B cell (primary cell): ENCODE measurements around the gene AKAP6. TPM values are rescaled to one million over a fixed set of nuclear protein-coding genes. Genes with fewer than 3 reads are reported as not detected.

Experiments
- ATAC-seq: fragments of 200-7000 bp; cut with Tn5 transposase; one replicate; pipeline ENCODE4 v1.10.0; 2021; ENCODE audit warnings: low read depth, mild to moderate bottlenecking, moderate number of reproducible peaks, moderate library complexity
- CTCF ChIA-PET: fragments of 350-600 bp; sonication (Branson Sonifier 250); formaldehyde crosslinking; loops from one replicate; lab custom pipeline; 2021; ENCODE audit warnings: antibody characterized with exemption, inconsistent platforms; lab: Charles Lee
- POLR2A ChIA-PET: fragments of 350-600 bp; sonication (Branson Sonifier 250); formaldehyde crosslinking; loops from one replicate; lab custom pipeline; 2021; ENCODE audit warnings: antibody characterized with exemption; lab: Charles Lee
- DNase-seq: peaks from one replicate; pipeline ENCODE4 v3.0.0; 2013
- H2AFZ ChIP-seq: 2 replicates; pipeline ENCODE4 v1.6.1; 2012; ENCODE audit warnings: mild to moderate bottlenecking, low read depth, low read length; ENCODE audit not compliant: insufficient read depth, poor library complexity, severe bottlenecking
- H3K27ac ChIP-seq, 2 donors: 1 replicate in 1 of 2; 2 replicates in 1 of 2; pipeline ENCODE4 v1.5.1; 2012 to 2013; ENCODE audit warnings: low read length in 2 of 2, mild to moderate bottlenecking in 2 of 2, moderate library complexity in 1 of 2
- H3K27me3 ChIP-seq, 4 experiments: fragments of 200-600 bp in 1 of 4; sonication (generic) in 1 of 4; replicated peaks in 1 of 4; 1 replicate in 2 of 4; 2 replicates in 2 of 4; pipeline versions ENCODE4 v1.6.1 to v1.7.0; 2013 to 2016; ENCODE audit warnings: low read length in 3 of 4, mild to moderate bottlenecking in 2 of 4, mixed read lengths in 1 of 4, moderate library complexity in 1 of 4; ENCODE audit not compliant: insufficient read depth in 4 of 4, control insufficient read depth in 3 of 4; ENCODE audit errors: control extremely low read depth in 1 of 4
- H3K36me3 ChIP-seq, 2 experiments: replicated peaks in 1 of 2; 1 replicate in 1 of 2; 2 replicates in 1 of 2; pipeline versions ENCODE4 v1.6.1 to v1.7.1; 2013; ENCODE audit warnings: low read length in 1 of 2; ENCODE audit not compliant: insufficient read depth in 2 of 2, control insufficient read depth in 1 of 2; ENCODE audit errors: control extremely low read depth in 1 of 2, extremely low read depth in 1 of 2
- H3K4me1 ChIP-seq, 2 donors: fragments of 200-600 bp in 1 of 2; sonication (generic) in 1 of 2; 1 replicate in 1 of 2; 2 replicates in 1 of 2; pipeline versions ENCODE4 v1.5.1 to v1.6.1; 2013 to 2017; ENCODE audit warnings: low read length in 2 of 2; ENCODE audit not compliant: control insufficient read depth in 2 of 2, insufficient read depth in 2 of 2
- H3K4me2 ChIP-seq: replicated peaks from 2 replicates; pipeline ENCODE3; 2012; ENCODE audit warnings: mild to moderate bottlenecking, low read depth, low read length; ENCODE audit not compliant: poor library complexity, severe bottlenecking
- H3K4me3 ChIP-seq, 5 experiments: fragments of 200-600 bp in 1 of 5; sonication (generic) in 1 of 5; 1 replicate in 3 of 5; 2 replicates in 2 of 5; pipeline versions ENCODE4 v1.5.1 to v1.7.0; 2011 to 2016; ENCODE audit warnings: low read length in 4 of 5, mild to moderate bottlenecking in 4 of 5, low read depth in 2 of 5, control low read depth in 1 of 5, moderate library complexity in 1 of 5; ENCODE audit not compliant: insufficient read depth in 1 of 5; ENCODE audit errors: control extremely low read depth in 1 of 5, extremely low read depth in 1 of 5
- H3K79me2 ChIP-seq: fragments of 200-600 bp; sonication (generic); one replicate; pipeline ENCODE4 v1.6.0; 2016; ENCODE audit warnings: low read length; ENCODE audit not compliant: control insufficient read depth, insufficient read depth
- H3K9ac ChIP-seq: fragments of 200-600 bp; sonication (generic); 2 replicates; pipeline ENCODE4 v1.6.1; 2017; ENCODE audit warnings: mild to moderate bottlenecking, low read length, moderate library complexity
- H3K9me3 ChIP-seq, 3 donors: one replicate each; pipeline versions ENCODE4 v1.6.1 to v1.7.1; 2013; ENCODE audit warnings: low read length in 2 of 3; ENCODE audit not compliant: control insufficient read depth in 2 of 3, insufficient read depth in 1 of 3; ENCODE audit errors: control extremely low read depth in 1 of 3
- H4K20me1 ChIP-seq: 2 replicates; pipeline ENCODE4 v1.6.0; 2012; ENCODE audit warnings: mild to moderate bottlenecking, low read length; ENCODE audit not compliant: insufficient read depth, control insufficient read depth, poor library complexity, severe bottlenecking
- H3K27ac Mint-ChIP-seq: one replicate; pipeline ENCODE4 v1.8.0; 2021; ENCODE audit warnings: mixed read lengths
- H3K27me3 Mint-ChIP-seq: one replicate; pipeline ENCODE4 v1.8.0; 2021; ENCODE audit warnings: mixed read lengths
- H3K4me1 Mint-ChIP-seq: one replicate; pipeline ENCODE4 v1.8.0; 2021; ENCODE audit warnings: mixed read lengths
- H3K4me3 Mint-ChIP-seq: one replicate; pipeline ENCODE4 v1.8.0; 2021; ENCODE audit warnings: mixed read lengths
- H3K9me3 Mint-ChIP-seq: one replicate; pipeline ENCODE4 v1.8.0; 2022; ENCODE audit warnings: mixed read lengths; ENCODE audit not compliant: insufficient read depth
- CTCF ChIP-seq: fragments of 200-600 bp; IDR thresholded peaks from one replicate; pipeline ENCODE4 v1.8.0; 2022; ENCODE audit warnings: antibody characterized with exemption, mild to moderate bottlenecking
- EZH2 ChIP-seq: IDR thresholded peaks from 2 replicates; pipeline ENCODE4 v1.6.1; 2012; ENCODE audit warnings: borderline replicate concordance, low read depth, mild to moderate bottlenecking, moderate library complexity, low read length; ENCODE audit not compliant: insufficient read depth, poor library complexity, severe bottlenecking
- WGBS: methylation state at CpG from one replicate; pipeline ENCODE4 v1.1.5; 2013; ENCODE audit warnings: missing lambda C conversion rate; ENCODE audit not compliant: insufficient coverage; 5-methylcytosine and 5-hydroxymethylcytosine counted together
- intact Hi-C: fragments of 100-400 bp; cut with micrococcal nuclease; formaldehyde crosslinking; loops from one replicate; pipeline ENCODE4 v1.10.0; 2022
- polyA plus RNA-seq: library from polyadenylated mRNA; depleted of rRNA; stranded (reverse); fragments of >200 nt; gene quantifications from 2 replicates; pipeline ENCODE4 v1.2.3, GENCODE V29; 2012
- total RNA-seq, 2 donors: library from RNA; stranded (reverse); fragments of 120-200 nt in 1 of 2; gene quantifications; 1 replicate in 1 of 2; 2 replicates in 1 of 2; pipeline versions ENCODE4 v1.2.3 to v1.2.4, GENCODE V29; 2013 to 2022

AKAP6 gene
- total and polyA plus RNA-seq, 2 donors (not counting 1 experiment from before 2014, with no cell fraction given), result 1.4 to 2.8 TPM

DNA sequence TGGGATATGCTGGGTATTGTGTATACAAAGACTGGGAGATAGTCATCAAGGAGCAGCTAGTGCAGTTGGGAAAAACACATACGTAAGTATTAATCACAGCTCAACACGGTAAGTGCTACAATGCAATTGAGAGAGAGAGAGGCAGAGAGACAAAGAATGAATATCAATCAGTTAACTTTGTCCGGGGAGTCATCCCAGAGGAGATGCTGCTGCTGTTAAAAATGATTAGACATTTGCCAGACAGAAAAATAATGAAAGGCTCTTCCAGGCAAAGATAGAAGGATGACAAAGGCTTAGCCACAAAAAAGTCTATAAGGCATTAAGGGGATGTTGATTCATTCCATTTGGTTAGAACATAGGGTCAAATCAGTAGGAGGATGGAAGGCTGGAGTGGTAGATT, 45.1 kb downstream of the AKAP6 start:
- H3K9me3 Mint-ChIP-seq, result no peaks in the 10 kb centered on the region
- POLR2A ChIA-PET, result no interaction called here
- peaks cover 8% of the 10 kb centered on the region for H3K27me3 Mint-ChIP-seq
- no peaks in the 10 kb centered on the region for H3K9me3 ChIP-seq
- intact Hi-C loops, result no loop called here
- DNase-seq (no peak), ATAC-seq (no peak)
- H3K4me3 ChIP-seq, result no peak overlapping the region
- no peak overlapping the region for H3K4me2 ChIP-seq
- TF ChIP-seq CTCF, result no peak
- no peak for TF ChIP-seq EZH2
- no peak overlapping the region for H3K27ac Mint-ChIP-seq
- no peak overlapping the region for H3K4me3 Mint-ChIP-seq
- H3K36me3 ChIP-seq, result no peaks in the 10 kb centered on the region
- H3K79me2 ChIP-seq, result no peaks in the 10 kb centered on the region
- H3K27me3 ChIP-seq, result no peaks in the 10 kb centered on the region
- H2AFZ ChIP-seq, result no peak overlapping the region
- no peak overlapping the region for H3K9ac ChIP-seq
- no peaks in the 10 kb centered on the region for H3K4me1 ChIP-seq
- WGBS, result 97% methylated on average over 3 of the region's 3 CpGs
- no peak overlapping the region for H3K27ac ChIP-seq
- H4K20me1 ChIP-seq, result no peaks in the 10 kb centered on the region
- CTCF ChIA-PET, result no interaction called here
- no peaks in the 10 kb centered on the region for H3K4me1 Mint-ChIP-seq

DNA sequence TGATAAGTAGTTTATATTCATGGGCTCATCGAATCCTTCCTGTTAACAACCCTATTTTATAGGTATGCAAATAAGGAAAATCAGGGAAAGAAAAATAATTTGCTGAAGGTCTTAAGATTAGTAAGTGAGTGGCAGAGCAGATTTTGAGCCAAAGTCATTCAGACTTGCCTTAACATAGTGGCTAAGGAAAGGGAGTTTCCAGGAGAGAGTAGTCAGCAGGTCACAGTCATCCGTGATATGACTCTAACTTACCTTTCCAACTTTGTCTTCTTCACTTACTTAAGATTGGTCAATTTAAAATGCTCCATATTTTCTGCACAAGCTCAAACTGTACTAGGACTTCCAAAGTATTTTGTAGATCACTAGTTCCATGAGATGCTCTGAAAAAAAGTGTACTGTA, 46.6 kb downstream of the AKAP6 start:
- Histone ChIP-seq H3K4me3 (no peak overlapping the region), H3K36me3 (no peaks in the 10 kb centered on the region), H3K27me3 (no peaks in the 10 kb centered on the region), H3K9ac (no peak overlapping the region), H3K79me2 (no peaks in the 10 kb centered on the region), H3K4me2 (no peak overlapping the region), H4K20me1 (no peaks in the 10 kb centered on the region), H2AFZ (no peak overlapping the region), H3K27ac (no peak overlapping the region), H3K9me3 (no peaks in the 10 kb centered on the region), H3K4me1 (no peaks in the 10 kb centered on the region)
- TF ChIP-seq CTCF (no peak), EZH2 (no peak)
- peaks cover 7% of the 10 kb centered on the region for H3K27me3 Mint-ChIP-seq
- ATAC-seq (no peak), DNase-seq (no peak)
- H3K9me3 Mint-ChIP-seq, result no peaks in the 10 kb centered on the region
- no peaks in the 10 kb centered on the region for H3K4me1 Mint-ChIP-seq
- ChIA-PET CTCF (no interaction called here), POLR2A (no interaction called here)
- no peak overlapping the region for H3K27ac Mint-ChIP-seq
- WGBS, result 100% methylated on average over 1 of the region's 2 CpGs
- intact Hi-C loops, result no loop called here
- H3K4me3 Mint-ChIP-seq, result no peak overlapping the region
